IMR-90 (cell line): Measurements from ENCODE around the gene SOCS2. TPM values are rescaled to one million over a fixed set of nuclear protein-coding genes. Genes with fewer than 3 reads are reported as not detected.

Experiments used
- ATAC-seq: fragments of 200-7000 bp; cut with Tn5 transposase; 2 replicates; pipeline ENCODE4 v1.9.1; 2020; ENCODE audit warnings: low read depth, mild to moderate bottlenecking, moderate library complexity
- BruUV-seq: library from RNA; stranded (reverse); fragments of 400-500 nt; replicated peaks from 2 replicates; lab custom pipeline; 2021; lab: Mats Ljungman, UMichigan
- CTCF ChIA-PET: fragments of 300-600 bp; formaldehyde crosslinking; extraction: SDS; loops from one replicate; lab custom pipeline; 2021; ENCODE audit warnings: antibody characterized with exemption; lab: Yijun Ruan, JAX
- POLR2A ChIA-PET: fragments of 300-600 bp; sonication (Branson Sonifier 250); formaldehyde crosslinking; loops from one replicate; lab custom pipeline; 2022; ENCODE audit warnings: antibody characterized with exemption; ENCODE audit not compliant: unreplicated experiment; lab: Charles Lee
- DNase-seq: peaks from one replicate; pipeline ENCODE4 v3.0.0; 2013
- H2AFZ ChIP-seq: replicated peaks from 2 replicates; pipeline ENCODE3; 2013; ENCODE audit warnings: low read length, mild to moderate bottlenecking; ENCODE audit not compliant: poor library complexity
- H2AK5ac ChIP-seq: 2 replicates; pipeline ENCODE4 v1.6.1; 2013; ENCODE audit warnings: low read depth, low read length, inconsistent platforms
- H2AK9ac ChIP-seq: replicated peaks from 2 replicates; pipeline ENCODE3; 2013; ENCODE audit warnings: mild to moderate bottlenecking, low read depth, low read length, moderate library complexity; ENCODE audit not compliant: poor library complexity
- H2BK120ac ChIP-seq: 2 replicates; pipeline ENCODE4 v1.6.1; 2013; ENCODE audit warnings: low read depth, low read length, inconsistent platforms
- H2BK15ac ChIP-seq: 3 replicates; pipeline ENCODE4 v1.6.1; 2013; ENCODE audit warnings: low read depth, low read length, inconsistent platforms
- H2BK20ac ChIP-seq: 2 replicates; pipeline ENCODE4 v1.6.1; 2013; ENCODE audit warnings: low read depth, mild to moderate bottlenecking, inconsistent platforms, low read length, moderate library complexity
- H2BK5ac ChIP-seq: 2 replicates; pipeline ENCODE4 v1.6.1; 2013; ENCODE audit warnings: mild to moderate bottlenecking, low read depth, low read length, inconsistent platforms; ENCODE audit not compliant: poor library complexity, severe bottlenecking
- H3K14ac ChIP-seq: replicated peaks from 2 replicates; pipeline ENCODE4 v1.6.1; 2013; ENCODE audit warnings: low read depth, low read length, inconsistent platforms
- H3K18ac ChIP-seq: 2 replicates; pipeline ENCODE4 v1.6.1; 2013; ENCODE audit warnings: low read depth, low read length, control low read depth
- H3K23ac ChIP-seq: 2 replicates; pipeline ENCODE4 v1.6.1; 2013; ENCODE audit warnings: low read depth, low read length, inconsistent platforms
- H3K27ac ChIP-seq: 2 replicates; pipeline ENCODE4 v1.5.1; 2013; ENCODE audit warnings: mild to moderate bottlenecking, control low read depth, low read length; ENCODE audit not compliant: insufficient read depth
- H3K27me3 ChIP-seq: 2 replicates; pipeline ENCODE4 v1.6.1; 2013; ENCODE audit warnings: low read length; ENCODE audit not compliant: control insufficient read depth, insufficient read depth
- H3K36me3 ChIP-seq: 2 replicates; pipeline ENCODE4 v1.6.1; 2013; ENCODE audit warnings: low read length, mixed read lengths; ENCODE audit not compliant: control insufficient read depth, insufficient read depth
- H3K4ac ChIP-seq: 2 replicates; pipeline ENCODE4 v1.6.1; 2013; ENCODE audit warnings: low read depth, low read length, inconsistent platforms
- H3K4me1 ChIP-seq: 2 replicates; pipeline ENCODE4 v1.6.1; 2013; ENCODE audit warnings: low read length, mixed read lengths; ENCODE audit not compliant: control insufficient read depth, insufficient read depth
- H3K4me2 ChIP-seq: 2 replicates; pipeline ENCODE4 v1.6.1; 2013; ENCODE audit warnings: low read depth, mild to moderate bottlenecking, control low read depth, low read length, moderate library complexity
- H3K4me3 ChIP-seq: 2 replicates; pipeline ENCODE4 v1.5.1; 2013; ENCODE audit warnings: low read depth, mild to moderate bottlenecking, control low read depth, low read length, moderate library complexity; ENCODE audit not compliant: insufficient read depth
- H3K56ac ChIP-seq: 2 replicates; pipeline ENCODE4 v1.6.1; 2013; ENCODE audit warnings: low read length, inconsistent platforms; ENCODE audit not compliant: insufficient read depth; ENCODE audit errors: extremely low read depth
- H3K79me1 ChIP-seq, 2 experiments: 2 replicates each; pipeline ENCODE4 v1.6.1; 2013; ENCODE audit warnings: low read length in 2 of 2, inconsistent platforms in 1 of 2, low read depth in 1 of 2
- H3K9ac ChIP-seq: 2 replicates; pipeline ENCODE4 v1.6.1; 2013; ENCODE audit warnings: low read depth, low read length, control low read depth
- H3K9me1 ChIP-seq: 2 replicates; pipeline ENCODE4 v1.6.1; 2013; ENCODE audit warnings: low read length, inconsistent platforms; ENCODE audit not compliant: insufficient read depth
- H3K9me3 ChIP-seq: 2 replicates; pipeline ENCODE4 v1.6.1; 2013; ENCODE audit warnings: low read length; ENCODE audit not compliant: control insufficient read depth, insufficient read depth
- H4K20me1 ChIP-seq: 2 replicates; pipeline ENCODE4 v1.6.1; 2013; ENCODE audit warnings: low read length, inconsistent platforms; ENCODE audit not compliant: insufficient read depth
- H4K5ac ChIP-seq: 2 replicates; pipeline ENCODE4 v1.6.1; 2013; ENCODE audit warnings: mild to moderate bottlenecking, low read depth, low read length, control low read depth
- H4K8ac ChIP-seq, 2 experiments: 2 replicates each; pipeline ENCODE4 v1.6.1; 2013; ENCODE audit warnings: low read depth in 2 of 2, low read length in 2 of 2, control low read depth in 1 of 2, inconsistent platforms in 1 of 2
- H4K91ac ChIP-seq: 2 replicates; pipeline ENCODE4 v1.6.1; 2013; ENCODE audit warnings: low read depth, low read length, inconsistent platforms; ENCODE audit not compliant: insufficient read depth
- BHLHE40 ChIP-seq: fragments of 150-350 bp; IDR thresholded peaks from 2 replicates; pipeline ENCODE4 v1.6.1; 2016; ENCODE audit warnings: mild to moderate bottlenecking, low read depth, low read length
- CEBPB ChIP-seq: IDR thresholded peaks from 2 replicates; pipeline ENCODE4 v1.6.1; 2012; ENCODE audit warnings: low read depth, low read length, improper control_type of control experiment
- CHD1 ChIP-seq: IDR thresholded peaks from 2 replicates; pipeline ENCODE4 v1.6.1; 2012; ENCODE audit warnings: low read depth, low read length, improper control_type of control experiment
- CTCF ChIP-seq: conservative IDR thresholded peaks from 2 replicates; pipeline ENCODE4 v1.5.1; 2012; ENCODE audit warnings: mild to moderate bottlenecking, low read depth, low read length, improper control_type of control experiment
- FOS ChIP-seq: fragments of 150-350 bp; IDR thresholded peaks from 2 replicates; pipeline ENCODE4 v1.6.1; 2016; ENCODE audit warnings: low read depth, low read length
- MAFK ChIP-seq: IDR thresholded peaks from 2 replicates; pipeline ENCODE4 v1.6.1; 2012; ENCODE audit warnings: low read depth, low read length, improper control_type of control experiment
- MXI1 ChIP-seq: IDR thresholded peaks from 2 replicates; pipeline ENCODE4 v1.6.1; 2012; ENCODE audit warnings: low read depth, mild to moderate bottlenecking, low read length, moderate library complexity, borderline replicate concordance
- NFE2L2 ChIP-seq: fragments of 150-350 bp; IDR thresholded peaks from 2 replicates; pipeline ENCODE4 v1.6.1; 2016; ENCODE audit warnings: low read depth, mild to moderate bottlenecking, low read length
- POLR2A ChIP-seq: IDR thresholded peaks from 2 replicates; pipeline ENCODE4 v1.6.1; 2012; ENCODE audit warnings: mild to moderate bottlenecking, low read depth, low read length
- RAD21 ChIP-seq: IDR thresholded peaks from 2 replicates; pipeline ENCODE4 v1.6.1; 2012; ENCODE audit warnings: low read length, improper control_type of control experiment
- RCOR1 ChIP-seq: IDR thresholded peaks from 2 replicates; pipeline ENCODE4 v1.6.1; 2012; ENCODE audit warnings: mild to moderate bottlenecking, low read length, improper control_type of control experiment; ENCODE audit not compliant: insufficient replicate concordance
- RFX5 ChIP-seq: IDR thresholded peaks from 2 replicates; pipeline ENCODE4 v1.8.0; 2012; ENCODE audit warnings: low read depth, mild to moderate bottlenecking, low read length, moderate library complexity
- SMC3 ChIP-seq: fragments of 150-350 bp; IDR thresholded peaks from 2 replicates; pipeline ENCODE4 v1.6.1; 2016; ENCODE audit warnings: low read depth, mild to moderate bottlenecking, antibody characterized with exemption, low read length, moderate library complexity
- USF2 ChIP-seq: fragments of 150-350 bp; IDR thresholded peaks from 2 replicates; pipeline ENCODE4 v1.6.1; 2017; ENCODE audit warnings: mild to moderate bottlenecking, antibody characterized with exemption, low read length, low read depth
- WGBS, 2 experiments: methylation state at CpG; one replicate each; pipeline versions ENCODE4 v1.1.5 to v1.1.7; 2013; ENCODE audit warnings: missing lambda C conversion rate in 2 of 2; ENCODE audit not compliant: insufficient read length in 1 of 2; ENCODE audit errors: extremely low coverage in 2 of 2; 5-methylcytosine and 5-hydroxymethylcytosine counted together
- dilution Hi-C: fragments of 300-500 bp; cut with HindIII; formaldehyde crosslinking; loops from one replicate; pipeline ENCODE4 v1.14.3; 2018; ENCODE audit warnings: low sequenced_read_pairs; ENCODE audit not compliant: unreplicated experiment
- in situ Hi-C: fragments of 300-500 bp; cut with MboI; formaldehyde crosslinking; loops from 3 replicates; pipeline ENCODE4 v1.14.3; 2019; ENCODE audit warnings: low sequenced_read_pairs, inconsistent platforms, mixed read lengths
- intact Hi-C: fragments of 100-400 bp; cut with micrococcal nuclease; formaldehyde crosslinking; loops from 2 replicates; pipeline ENCODE4 v1.10.0; 2022
- polyA plus RNA-seq, 3 experiments: library from polyadenylated mRNA; depleted of rRNA; stranded (reverse); fragments of >200 nt; gene quantifications; 2 replicates each; pipeline ENCODE4 v1.2.3, GENCODE V29; 2012; ENCODE audit warnings: low replicate concordance in 1 of 3
- total RNA-seq: library from RNA; depleted of rRNA; stranded (reverse); fragments of >200 nt; gene quantifications from 2 replicates; pipeline ENCODE4 v1.2.3, GENCODE V29; 2012
- TF ChIP-seq, protein P1 (sequence below): fragments of 150-350 bp; IDR thresholded peaks from 2 replicates; pipeline ENCODE4 v1.6.1; 2016; ENCODE audit warnings: low read depth, mild to moderate bottlenecking, low read length, moderate library complexity, borderline replicate concordance

SOCS2 gene
- total and polyA plus RNA-seq, 2 of the 4 experiments (the other 2 are of a cell fraction), result 12.0 to 12.4 TPM

DNA sequence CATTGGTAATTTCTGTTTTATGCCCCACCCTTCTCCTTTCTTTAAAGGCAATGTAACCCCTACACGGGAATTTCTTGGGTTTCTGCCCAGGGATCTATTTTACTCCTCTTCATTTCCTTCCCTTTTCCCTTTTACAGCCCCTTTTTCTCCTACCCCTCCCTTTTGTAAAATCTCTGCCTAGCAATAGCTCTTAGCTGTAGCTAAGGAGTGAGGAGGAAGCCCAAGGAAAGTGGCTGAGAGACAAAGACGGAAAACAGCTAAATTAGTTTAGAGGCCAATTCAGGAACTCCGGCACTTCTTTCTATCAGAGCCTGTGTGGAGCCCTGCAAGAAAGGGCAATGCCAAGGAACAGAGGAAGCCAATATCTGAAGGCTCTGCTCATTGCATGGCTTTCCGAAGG, 40.3 kb downstream of the SOCS2 start:
- intact Hi-C loops, result no loop called here

More for the DNA sequence above, 40.3 kb downstream of the SOCS2 start:
- Histone ChIP-seq H3K4ac (no peak overlapping the region), H3K56ac (no peak overlapping the region), H3K14ac (no peak overlapping the region), H3K27me3 (no peaks in the 10 kb centered on the region), H3K4me2 (no peak overlapping the region), H3K4me3 (no peak overlapping the region), H2BK5ac (no peak overlapping the region), H2AK5ac (no peak overlapping the region), H2AFZ (no peak overlapping the region), H3K9me3 (no peaks in the 10 kb centered on the region), H3K36me3 (no peaks in the 10 kb centered on the region), H3K9me1 (peaks cover 10% of the 10 kb centered on the region), H3K23ac (no peak overlapping the region), H4K20me1 (no peaks in the 10 kb centered on the region), H4K8ac (no peak overlapping the region), H2AK9ac (no peak overlapping the region), H4K5ac (no peak overlapping the region), H3K27ac (no peak overlapping the region), H3K9ac (no peak overlapping the region), H3K79me1 (peaks cover 0 to 8% of the 10 kb centered on the region in 2 experiments; a peak in 1 of 4 replicates), H3K18ac (no peak overlapping the region), H2BK20ac (no peak overlapping the region), H4K91ac (no peak overlapping the region), H3K4me1 (peaks cover 5% of the 10 kb centered on the region), H2BK120ac (no peak overlapping the region), H2BK15ac (no peak overlapping the region)
- BruUV-seq, result no TSS peak
- DNase-seq, result no peak
- dilution Hi-C loops (no loop called here), in situ Hi-C loops (no loop called here)
- ATAC-seq, result no peak
- WGBS, 2 experiments, result 50% methylated on average over 1 of the region's 4 CpGs; no CpG with 5 or more reads in 1 of the 2 experiments
- TF ChIP-seq MXI1 (no peak), MAFK (no peak), RCOR1 (no peak), USF2 (no peak), NFE2L2 (no peak), RAD21 (no peak), CEBPB (no peak), SMC3 (no peak), RFX5 (no peak), POLR2A (no peak), FOS (no peak), BHLHE40 (no peak), CHD1 (no peak), CTCF (no peak)
- TF ChIP-seq, protein P1, sequence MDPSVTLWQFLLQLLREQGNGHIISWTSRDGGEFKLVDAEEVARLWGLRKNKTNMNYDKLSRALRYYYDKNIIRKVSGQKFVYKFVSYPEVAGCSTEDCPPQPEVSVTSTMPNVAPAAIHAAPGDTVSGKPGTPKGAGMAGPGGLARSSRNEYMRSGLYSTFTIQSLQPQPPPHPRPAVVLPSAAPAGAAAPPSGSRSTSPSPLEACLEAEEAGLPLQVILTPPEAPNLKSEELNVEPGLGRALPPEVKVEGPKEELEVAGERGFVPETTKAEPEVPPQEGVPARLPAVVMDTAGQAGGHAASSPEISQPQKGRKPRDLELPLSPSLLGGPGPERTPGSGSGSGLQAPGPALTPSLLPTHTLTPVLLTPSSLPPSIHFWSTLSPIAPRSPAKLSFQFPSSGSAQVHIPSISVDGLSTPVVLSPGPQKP, result no peak
- ChIA-PET CTCF (no interaction called here), POLR2A (no interaction called here)
